MM.1S (cell line): ENCODE data around the gene CALHM3.

ENCODE experiments used
- DNase-seq: peaks from one replicate; pipeline ENCODE4 v3.0.0-alpha.2; 2015
- H2AFZ ChIP-seq: fragments of 300-600 bp; sonication (generic); 2 replicates; pipeline ENCODE4 v1.6.0; 2016; ENCODE audit warnings: antibody characterized with exemption, low read length
- H3F3A ChIP-seq: fragments of 300-600 bp; sonication (generic); 2 replicates; pipeline ENCODE4 v1.6.1; 2016; ENCODE audit warnings: mild to moderate bottlenecking, antibody characterized with exemption, low read length, moderate library complexity, mixed read lengths; ENCODE audit not compliant: insufficient read depth
- H3K27ac ChIP-seq: fragments of 300-600 bp; sonication (generic); 2 replicates; pipeline ENCODE4 v1.5.1; 2016; ENCODE audit warnings: mild to moderate bottlenecking, low read length
- H3K27me3 ChIP-seq: fragments of 300-600 bp; sonication (generic); replicated peaks from 2 replicates; pipeline ENCODE4 v1.6.0; 2016; ENCODE audit warnings: low read length; ENCODE audit not compliant: insufficient read depth
- H3K36me3 ChIP-seq: fragments of 300-600 bp; sonication (generic); replicated peaks from 2 replicates; pipeline ENCODE4 v1.6.1; 2016; ENCODE audit warnings: mild to moderate bottlenecking, low read length, mixed read lengths; ENCODE audit not compliant: insufficient read depth
- H3K4me1 ChIP-seq: fragments of 300-600 bp; sonication (generic); 2 replicates; pipeline ENCODE4 v1.6.1; 2016; ENCODE audit warnings: low read length, mixed read lengths
- H3K4me2 ChIP-seq: fragments of 300-600 bp; sonication (generic); 2 replicates; pipeline ENCODE4 v1.6.0; 2016; ENCODE audit warnings: low read depth, low read length
- H3K4me3 ChIP-seq: fragments of 300-600 bp; sonication (generic); 2 replicates; pipeline ENCODE4 v1.5.1; 2016; ENCODE audit warnings: low read length, mixed read lengths
- H3K79me2 ChIP-seq: fragments of 300-600 bp; sonication (generic); 2 replicates; pipeline ENCODE4 v1.6.1; 2016; ENCODE audit warnings: mixed run types, low read length, mixed read lengths
- H3K9ac ChIP-seq: fragments of 300-600 bp; sonication (generic); 2 replicates; pipeline ENCODE4 v1.6.1; 2016; ENCODE audit warnings: low read length, mixed read lengths
- H3K9me2 ChIP-seq: fragments of 300-600 bp; sonication (generic); replicated peaks from 2 replicates; pipeline ENCODE4 v1.6.1; 2016; ENCODE audit warnings: mild to moderate bottlenecking, low read length, mixed read lengths; ENCODE audit not compliant: insufficient read depth
- H3K9me3 ChIP-seq: fragments of 300-600 bp; sonication (generic); replicated peaks from 2 replicates; pipeline ENCODE4 v1.6.1; 2016; ENCODE audit warnings: mild to moderate bottlenecking, low read length, mixed read lengths; ENCODE audit not compliant: insufficient read depth
- H4K20me1 ChIP-seq: fragments of 300-600 bp; sonication (generic); 2 replicates; pipeline ENCODE4 v1.6.1; 2016; ENCODE audit warnings: mild to moderate bottlenecking, low read length, moderate library complexity, mixed read lengths; ENCODE audit not compliant: insufficient read depth
- CTCF ChIP-seq: fragments of 300-600 bp; sonication (generic); IDR thresholded peaks from 2 replicates; pipeline ENCODE4 v1.5.1; 2016; ENCODE audit warnings: antibody characterized with exemption, low read length, mixed read lengths
- EZH2 ChIP-seq: fragments of 300-600 bp; sonication (generic); optimal IDR thresholded peaks from 2 replicates; pipeline ENCODE3; 2017; ENCODE audit warnings: low read depth, mild to moderate bottlenecking, antibody characterized with exemption, low read length, mixed read lengths
- EZH2phosphoT487 ChIP-seq: fragments of 300-600 bp; sonication (generic); IDR thresholded peaks from 2 replicates; pipeline ENCODE4 v1.6.1; 2018; ENCODE audit warnings: antibody characterized with exemption, low read length

CALHM3 gene

GRCh38 chr10:103449208-103450144 is 29.6 kb downstream of the CALHM3 start:
- H3K9me3 ChIP-seq = no peaks in the 10 kb centered on the region
- no peaks in the 10 kb centered on the region for H3K4me1 ChIP-seq
- no peak overlapping the region for H3K27ac ChIP-seq
- no peak overlapping the region for H3K9ac ChIP-seq
- H3K79me2 ChIP-seq = peaks cover 30% of the 10 kb centered on the region
- H4K20me1 ChIP-seq = no peaks in the 10 kb centered on the region
- H3K27me3 ChIP-seq = no peaks in the 10 kb centered on the region
- no peak for DNase-seq
- H2AFZ ChIP-seq = no peak overlapping the region
- TF ChIP-seq CTCF = no peak
- no peak overlapping the region for H3K4me2 ChIP-seq
- no peaks in the 10 kb centered on the region; the same call in 1 of the 2 replicates for H3K36me3 ChIP-seq
- H3F3A ChIP-seq = peaks cover 6% of the 10 kb centered on the region
- no peak overlapping the region for H3K4me3 ChIP-seq
- no peaks in the 10 kb centered on the region for H3K9me2 ChIP-seq

- Histone ChIP-seq H2AFZ (no peak overlapping the region), H3K4me3 (no peak overlapping the region), H3K27me3 (no peaks in the 10 kb centered on the region), H4K20me1 (no peaks in the 10 kb centered on the region), H3K36me3 (no peaks in the 10 kb centered on the region; the same call in 1 of the 2 replicates), H3K27ac (no peak overlapping the region), H3K4me1 (no peaks in the 10 kb centered on the region), H3K9ac (no peak overlapping the region), H3K9me2 (no peaks in the 10 kb centered on the region), H3K4me2 (no peak overlapping the region), H3K9me3 (no peaks in the 10 kb centered on the region), H3F3A (peaks cover 6% of the 10 kb centered on the region), H3K79me2 (peaks cover 30% of the 10 kb centered on the region)
- no peak for DNase-seq
- TF ChIP-seq EZH2 = no peak
- no peak for TF ChIP-seq EZH2phosphoT487
- TF ChIP-seq CTCF = no peak
Observed at GRCh38 chr10:103448746-103449145, 30.3 kb downstream of the CALHM3 start.

GRCh38 chr10:103447187-103447586 is 31.9 kb downstream of the CALHM3 start:
- no peaks in the 10 kb centered on the region for H4K20me1 ChIP-seq
- DNase-seq = no peak
- H3K9me3 ChIP-seq = no peaks in the 10 kb centered on the region
- H3K27ac ChIP-seq = no peak overlapping the region
- H3F3A ChIP-seq = peaks cover 6% of the 10 kb centered on the region
- no peak overlapping the region for H2AFZ ChIP-seq
- H3K27me3 ChIP-seq = no peaks in the 10 kb centered on the region
- H3K79me2 ChIP-seq = peaks cover 30% of the 10 kb centered on the region
- no peaks in the 10 kb centered on the region for H3K9me2 ChIP-seq
- no peak overlapping the region for H3K9ac ChIP-seq
- H3K4me1 ChIP-seq = no peaks in the 10 kb centered on the region
- TF ChIP-seq EZH2phosphoT487 = no peak
- no peak for TF ChIP-seq CTCF
- no peak for TF ChIP-seq EZH2
- no peaks in the 10 kb centered on the region; the same call in 1 of the 2 replicates for H3K36me3 ChIP-seq
- H3K4me2 ChIP-seq = no peak overlapping the region
- no peak overlapping the region for H3K4me3 ChIP-seq
